Smooth muscle cell (in vitro differentiated cells): Measurements from ENCODE around the gene MAN2A1. TPM values are rescaled to one million over a fixed set of nuclear protein-coding genes. Genes with fewer than 3 reads are reported as not detected.

Source experiments
- DNase-seq: peaks from one replicate; lab custom pipeline; 2025; ENCODE audit not compliant: unreplicated experiment; lab: John Stamatoyannopoulos, UW
- H2AFZ ChIP-seq: fragments of 200-600 bp; sonication (generic); 2 replicates; pipeline ENCODE4 v1.6.0; 2016; ENCODE audit warnings: antibody characterized with exemption, low read depth, mild to moderate bottlenecking
- H3F3A ChIP-seq: fragments of 200-600 bp; sonication (generic); 2 replicates; pipeline ENCODE4 v1.6.0; 2017; ENCODE audit warnings: antibody characterized with exemption, low read depth
- H3K27ac ChIP-seq: fragments of 200-600 bp; sonication (generic); 2 replicates; pipeline ENCODE4 v1.5.1; 2016; ENCODE audit warnings: low read depth, mild to moderate bottlenecking
- H3K27me3 ChIP-seq: fragments of 200-600 bp; sonication (generic); 2 replicates; pipeline ENCODE4 v1.6.1; 2016; ENCODE audit warnings: low read depth, mild to moderate bottlenecking
- H3K36me3 ChIP-seq: fragments of 200-600 bp; sonication (generic); 2 replicates; pipeline ENCODE4 v1.5.1; 2016; ENCODE audit warnings: low read depth
- H3K4me1 ChIP-seq: fragments of 200-600 bp; sonication (generic); 2 replicates; pipeline ENCODE4 v1.5.1; 2016; ENCODE audit warnings: low read depth
- H3K4me2 ChIP-seq: fragments of 200-600 bp; sonication (generic); 2 replicates; pipeline ENCODE4 v1.6.0; 2016; ENCODE audit warnings: mild to moderate bottlenecking
- H3K4me3 ChIP-seq: fragments of 200-600 bp; sonication (generic); 2 replicates; pipeline ENCODE4 v1.5.1; 2016; ENCODE audit warnings: mild to moderate bottlenecking
- H3K79me2 ChIP-seq: fragments of 200-600 bp; sonication (generic); 2 replicates; pipeline ENCODE4 v1.6.0; 2016; ENCODE audit warnings: low read depth, mild to moderate bottlenecking
- H3K9ac ChIP-seq: fragments of 200-600 bp; sonication (generic); 2 replicates; pipeline ENCODE4 v1.6.0; 2016; ENCODE audit warnings: low read depth
- H3K9me3 ChIP-seq: fragments of 200-600 bp; sonication (generic); replicated peaks from 2 replicates; pipeline ENCODE4 v1.5.1; 2016; ENCODE audit warnings: low read depth
- H4K20me1 ChIP-seq: fragments of 200-600 bp; sonication (generic); 2 replicates; pipeline ENCODE4 v1.6.0; 2016; ENCODE audit warnings: low read depth
- CTCF ChIP-seq: fragments of 200-600 bp; sonication (generic); IDR thresholded peaks from 2 replicates; pipeline ENCODE4 v1.5.1; 2017; ENCODE audit warnings: borderline replicate concordance, mild to moderate bottlenecking, antibody characterized with exemption; ENCODE audit not compliant: insufficient read depth, poor library complexity, severe bottlenecking
- WGBS: methylation state at CpG from one replicate; pipeline ENCODE4 v1.1.7; 2016; ENCODE audit warnings: low lambda C conversion rate; 5-methylcytosine and 5-hydroxymethylcytosine counted together
- polyA plus RNA-seq: library from polyadenylated mRNA; unstranded; fragments of >200 nt; fragmentation: Nextera tagmentation; extraction: Ambion mirVana; gene quantifications from 2 replicates; pipeline ENCODE4 v1.2.1, GENCODE V29; 2016
- total RNA-seq: library from RNA; depleted of rRNA; stranded (reverse); fragments of >200 nt; gene quantifications from 2 replicates; pipeline ENCODE4 v1.2.3, GENCODE V29; 2014

Gene MAN2A1
- total and polyA plus RNA-seq, 2 experiments from 2014 or later, result 20.3 to 112 TPM

GRCh38 chr5:109645707-109646192 is 44.0 kb upstream of the MAN2A1 start:
- no peak overlapping the region for H3K27ac ChIP-seq
- H3F3A ChIP-seq, result no peaks in the 10 kb centered on the region
- no peaks in the 10 kb centered on the region for H4K20me1 ChIP-seq
- H3K9me3 ChIP-seq, result no peaks in the 10 kb centered on the region
- H3K4me1 ChIP-seq, result peaks cover 9% of the 10 kb centered on the region
- H3K4me2 ChIP-seq, result no peak overlapping the region
- peak overlapping the region; percentile 78 for H2AFZ ChIP-seq
- no peaks in the 10 kb centered on the region for H3K27me3 ChIP-seq
- no peak for TF ChIP-seq CTCF
- WGBS, result 63% methylated on average over 2 of the region's 2 CpGs
- H3K36me3 ChIP-seq, result no peaks in the 10 kb centered on the region
- DNase-seq, result no peak
- H3K79me2 ChIP-seq, result no peaks in the 10 kb centered on the region
- H3K9ac ChIP-seq, result no peak overlapping the region
- no peak overlapping the region for H3K4me3 ChIP-seq

GRCh38 chr5:109649318-109649717 is 40.4 kb upstream of the MAN2A1 start:
- Histone ChIP-seq H3F3A (no peaks in the 10 kb centered on the region), H3K36me3 (no peaks in the 10 kb centered on the region), H3K4me1 (peaks cover 9% of the 10 kb centered on the region), H4K20me1 (no peaks in the 10 kb centered on the region), H3K9ac (no peak overlapping the region), H3K4me2 (no peak overlapping the region), H3K9me3 (no peaks in the 10 kb centered on the region), H2AFZ (peak overlapping the region; percentile 17), H3K4me3 (no peak overlapping the region), H3K27ac (no peak overlapping the region), H3K79me2 (no peaks in the 10 kb centered on the region), H3K27me3 (no peaks in the 10 kb centered on the region)
- DNase-seq, result no peak
- TF ChIP-seq CTCF, result no peak
- 28% methylated on average over 4 of the region's 4 CpGs for WGBS

- Histone ChIP-seq H3K9me3 (no peaks in the 10 kb centered on the region), H3F3A (no peaks in the 10 kb centered on the region), H3K27me3 (no peaks in the 10 kb centered on the region), H3K9ac (no peak overlapping the region), H3K36me3 (no peaks in the 10 kb centered on the region), H3K27ac (no peak overlapping the region), H3K79me2 (no peaks in the 10 kb centered on the region), H3K4me3 (no peak overlapping the region), H2AFZ (no peak overlapping the region), H3K4me1 (peaks cover 9% of the 10 kb centered on the region), H4K20me1 (no peaks in the 10 kb centered on the region), H3K4me2 (no peak overlapping the region)
- DNase-seq, result no peak
- WGBS, result 43% methylated on average over 4 of the region's 4 CpGs
- no peak for TF ChIP-seq CTCF
Measured at GRCh38 chr5:109650493-109650892, 39.2 kb upstream of the MAN2A1 start.

- H3K4me2 ChIP-seq, result no peak overlapping the region
- no peaks in the 10 kb centered on the region for H3K4me1 ChIP-seq
- WGBS, result 40% methylated on average over 1 of the region's 1 CpG
- no peaks in the 10 kb centered on the region for H3K79me2 ChIP-seq
- no peaks in the 10 kb centered on the region for H3K9me3 ChIP-seq
- no peaks in the 10 kb centered on the region for H3F3A ChIP-seq
- H3K4me3 ChIP-seq, result no peak overlapping the region
- DNase-seq, result no peak
- H4K20me1 ChIP-seq, result no peaks in the 10 kb centered on the region
- no peak overlapping the region for H3K27ac ChIP-seq
- H2AFZ ChIP-seq, result no peak overlapping the region
- TF ChIP-seq CTCF, result no peak
- no peak overlapping the region for H3K9ac ChIP-seq
- H3K27me3 ChIP-seq, result no peaks in the 10 kb centered on the region
- no peaks in the 10 kb centered on the region for H3K36me3 ChIP-seq
Measured at GRCh38 chr5:109652096-109652495, 37.6 kb upstream of the MAN2A1 start.
